WERI-Rb-1 (cell line): ENCODE measurements around the gene ZMYND11.

Experiments
- DNase-seq: peaks from one replicate; pipeline ENCODE4 v3.0.0-alpha.2; 2020
- H3K27ac ChIP-seq: fragments of 250-450 bp; sonication (Bioruptor Pico); 2 replicates; pipeline ENCODE4 v1.5.1; 2020; ENCODE audit warnings: mild to moderate bottlenecking, moderate library complexity
- H3K27me3 ChIP-seq: fragments of 250-450 bp; sonication (Bioruptor Pico); 2 replicates; pipeline ENCODE4 v1.5.1; 2021; ENCODE audit warnings: mild to moderate bottlenecking, low read depth, moderate library complexity; ENCODE audit not compliant: insufficient read depth, severe bottlenecking
- H3K36me3 ChIP-seq: fragments of 250-450 bp; sonication (Bioruptor Pico); 2 replicates; pipeline ENCODE4 v1.5.1; 2020; ENCODE audit warnings: mild to moderate bottlenecking, moderate library complexity
- H3K4me3 ChIP-seq: 2 replicates; pipeline ENCODE4 v1.5.1; 2011; ENCODE audit warnings: low read depth, mild to moderate bottlenecking, control low read depth, low read length
- H3K9me3 ChIP-seq: fragments of 250-450 bp; sonication (Bioruptor Pico); 2 replicates; pipeline ENCODE4 v1.5.1; 2021; ENCODE audit warnings: mild to moderate bottlenecking, moderate library complexity; ENCODE audit not compliant: severe bottlenecking
- CTCF ChIP-seq: IDR thresholded peaks from 2 replicates; pipeline ENCODE4 v1.5.1; 2011; ENCODE audit warnings: low read depth, mild to moderate bottlenecking, control low read depth, inconsistent platforms, low read length

The ZMYND11 gene

GRCh38 chr10:266974-267425, 131.7 kb downstream of the ZMYND11 start:
- Histone ChIP-seq H3K27ac (no peak overlapping the region), H3K9me3 (no peaks in the 10 kb centered on the region), H3K4me3 (no peak overlapping the region), H3K36me3 (no peaks in the 10 kb centered on the region), H3K27me3 (no peaks in the 10 kb centered on the region)
- DNase-seq: no peak
- no peak for TF ChIP-seq CTCF

- no peak for DNase-seq
- H3K27ac ChIP-seq: no peak overlapping the region
- TF ChIP-seq CTCF: no peak
Measured at GRCh38 chr10:267705-268104, 132.4 kb downstream of the ZMYND11 start.

GRCh38 chr10:269440-270074, 134.3 kb downstream of the ZMYND11 start:
- no peak for DNase-seq
- Histone ChIP-seq H3K4me3 (no peak overlapping the region), H3K9me3 (no peaks in the 10 kb centered on the region), H3K27ac (no peak overlapping the region), H3K27me3 (no peaks in the 10 kb centered on the region), H3K36me3 (no peaks in the 10 kb centered on the region)
- no peak for TF ChIP-seq CTCF

More at GRCh38 chr10:267705-268104, 132.4 kb downstream of the ZMYND11 start:
- H3K4me3 ChIP-seq: no peak overlapping the region
- no peaks in the 10 kb centered on the region for H3K36me3 ChIP-seq
- H3K27me3 ChIP-seq: no peaks in the 10 kb centered on the region
- H3K9me3 ChIP-seq: no peaks in the 10 kb centered on the region

- Histone ChIP-seq H3K4me3 (no peak overlapping the region), H3K27me3 (no peaks in the 10 kb centered on the region), H3K9me3 (no peaks in the 10 kb centered on the region), H3K36me3 (no peaks in the 10 kb centered on the region), H3K27ac (no peak overlapping the region)
- no peak for TF ChIP-seq CTCF
- DNase-seq: no peak
Measured at GRCh38 chr10:271201-271600, 135.9 kb downstream of the ZMYND11 start.

GRCh38 chr10:271722-272121, 136.5 kb downstream of the ZMYND11 start:
- DNase-seq: no peak
- H3K27ac ChIP-seq: no peak overlapping the region
- no peaks in the 10 kb centered on the region for H3K9me3 ChIP-seq
- no peaks in the 10 kb centered on the region for H3K36me3 ChIP-seq
- H3K4me3 ChIP-seq: no peak overlapping the region
- no peaks in the 10 kb centered on the region for H3K27me3 ChIP-seq
- no peak for TF ChIP-seq CTCF

- no peak for TF ChIP-seq CTCF
- no peaks in the 10 kb centered on the region for H3K36me3 ChIP-seq
- DNase-seq: no peak
- H3K4me3 ChIP-seq: no peak overlapping the region
- H3K9me3 ChIP-seq: no peaks in the 10 kb centered on the region
- no peak overlapping the region for H3K27ac ChIP-seq
- H3K27me3 ChIP-seq: no peaks in the 10 kb centered on the region
Measured at GRCh38 chr10:273088-273487, 137.8 kb downstream of the ZMYND11 start.
